ENCODE data around the gene CBX2.

CBX2 gene

DNA sequence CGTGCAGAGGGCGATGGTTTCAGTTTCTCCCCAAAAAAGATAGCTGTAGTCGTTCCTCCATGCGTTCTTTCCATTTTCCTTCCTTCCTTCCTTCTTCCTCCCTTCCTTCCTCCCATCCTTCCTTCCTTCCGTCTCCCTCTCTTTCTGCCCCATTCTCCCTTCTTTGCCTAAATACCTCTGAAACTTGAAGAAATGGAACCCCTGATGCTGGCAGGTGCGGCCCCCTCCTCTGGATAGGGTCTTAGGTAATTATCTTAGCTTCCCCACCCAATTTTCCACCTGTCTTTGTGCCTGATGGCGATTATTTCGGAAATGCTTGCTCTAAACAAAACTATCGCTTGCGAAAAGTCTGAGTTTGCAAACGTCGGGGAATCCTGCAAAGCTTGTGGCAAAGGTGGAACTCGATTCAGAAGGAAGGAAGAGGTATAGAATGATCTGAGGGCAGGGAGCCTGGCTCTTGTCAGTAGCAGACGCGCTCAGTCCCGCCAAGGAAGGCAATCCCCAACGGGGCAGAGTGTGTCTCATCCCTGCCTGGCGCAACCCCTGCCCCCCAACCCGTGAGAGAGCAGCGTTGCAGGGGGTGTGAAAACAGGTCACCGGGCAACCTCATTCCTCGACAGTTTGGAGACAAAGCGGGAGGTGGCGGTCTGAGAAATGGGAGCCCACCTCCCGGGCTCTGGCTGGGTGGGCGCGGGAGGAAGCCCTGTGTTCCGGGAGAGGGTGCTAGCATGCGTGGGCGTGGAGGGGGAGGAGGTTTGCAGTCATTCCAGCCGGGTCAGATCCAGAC lies 21.8 kb downstream of the CBX2 start:
- ATAC-seq: no peak
- TF ChIP-seq, protein P1, sequence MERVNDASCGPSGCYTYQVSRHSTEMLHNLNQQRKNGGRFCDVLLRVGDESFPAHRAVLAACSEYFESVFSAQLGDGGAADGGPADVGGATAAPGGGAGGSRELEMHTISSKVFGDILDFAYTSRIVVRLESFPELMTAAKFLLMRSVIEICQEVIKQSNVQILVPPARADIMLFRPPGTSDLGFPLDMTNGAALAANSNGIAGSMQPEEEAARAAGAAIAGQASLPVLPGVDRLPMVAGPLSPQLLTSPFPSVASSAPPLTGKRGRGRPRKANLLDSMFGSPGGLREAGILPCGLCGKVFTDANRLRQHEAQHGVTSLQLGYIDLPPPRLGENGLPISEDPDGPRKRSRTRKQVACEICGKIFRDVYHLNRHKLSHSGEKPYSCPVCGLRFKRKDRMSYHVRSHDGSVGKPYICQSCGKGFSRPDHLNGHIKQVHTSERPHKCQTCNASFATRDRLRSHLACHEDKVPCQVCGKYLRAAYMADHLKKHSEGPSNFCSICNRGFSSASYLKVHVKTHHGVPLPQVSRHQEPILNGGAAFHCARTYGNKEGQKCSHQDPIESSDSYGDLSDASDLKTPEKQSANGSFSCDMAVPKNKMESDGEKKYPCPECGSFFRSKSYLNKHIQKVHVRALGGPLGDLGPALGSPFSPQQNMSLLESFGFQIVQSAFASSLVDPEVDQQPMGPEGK (CRISPR knock-in tag; IDR thresholded peaks at IDR 0.05; ENCODE audit: borderline replicate concordance): no peak
- TF ChIP-seq, protein P2, sequence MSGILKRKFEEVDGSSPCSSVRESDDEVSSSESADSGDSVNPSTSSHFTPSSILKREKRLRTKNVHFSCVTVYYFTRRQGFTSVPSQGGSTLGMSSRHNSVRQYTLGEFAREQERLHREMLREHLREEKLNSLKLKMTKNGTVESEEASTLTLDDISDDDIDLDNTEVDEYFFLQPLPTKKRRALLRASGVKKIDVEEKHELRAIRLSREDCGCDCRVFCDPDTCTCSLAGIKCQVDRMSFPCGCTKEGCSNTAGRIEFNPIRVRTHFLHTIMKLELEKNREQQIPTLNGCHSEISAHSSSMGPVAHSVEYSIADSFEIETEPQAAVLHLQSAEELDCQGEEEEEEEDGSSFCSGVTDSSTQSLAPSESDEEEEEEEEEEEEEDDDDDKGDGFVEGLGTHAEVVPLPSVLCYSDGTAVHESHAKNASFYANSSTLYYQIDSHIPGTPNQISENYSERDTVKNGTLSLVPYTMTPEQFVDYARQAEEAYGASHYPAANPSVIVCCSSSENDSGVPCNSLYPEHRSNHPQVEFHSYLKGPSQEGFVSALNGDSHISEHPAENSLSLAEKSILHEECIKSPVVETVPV (CRISPR knock-in tag; IDR thresholded peaks at IDR 0.05): no peak
- TF ChIP-seq BACH2 (CRISPR knock-in tag; IDR thresholded peaks at IDR 0.05; ENCODE audit: borderline replicate concordance) (no peak), ESRRG (CRISPR knock-in tag; IDR thresholded peaks at IDR 0.05) (no peak), ZNF565 (CRISPR knock-in tag; conservative IDR thresholded peaks at IDR 0.05; ENCODE audit: low read depth) (no peak), ZNF70 (CRISPR knock-in tag; IDR thresholded peaks at IDR 0.05) (no peak), ZC3H10 (CRISPR knock-in tag; IDR thresholded peaks at IDR 0.05) (no peak), RARB (CRISPR knock-in tag; IDR thresholded peaks at IDR 0.05) (no peak), ZFP3 (CRISPR knock-in tag; IDR thresholded peaks at IDR 0.05) (no peak), SNAI2 (CRISPR knock-in tag; IDR thresholded peaks at IDR 0.05) (no peak), PPARA (CRISPR knock-in tag; IDR thresholded peaks at IDR 0.05; ENCODE audit: borderline replicate concordance) (no peak), TOX (CRISPR knock-in tag; IDR thresholded peaks at IDR 0.05; ENCODE audit: borderline replicate concordance) (no peak), TCF4 (CRISPR knock-in tag; IDR thresholded peaks at IDR 0.05; ENCODE audit: borderline replicate concordance) (no peak), OSR1 (CRISPR knock-in tag; IDR thresholded peaks at IDR 0.05) (no peak), ZFP30 (CRISPR knock-in tag; IDR thresholded peaks at IDR 0.05) (no peak)
- TF ChIP-seq, protein P3, sequence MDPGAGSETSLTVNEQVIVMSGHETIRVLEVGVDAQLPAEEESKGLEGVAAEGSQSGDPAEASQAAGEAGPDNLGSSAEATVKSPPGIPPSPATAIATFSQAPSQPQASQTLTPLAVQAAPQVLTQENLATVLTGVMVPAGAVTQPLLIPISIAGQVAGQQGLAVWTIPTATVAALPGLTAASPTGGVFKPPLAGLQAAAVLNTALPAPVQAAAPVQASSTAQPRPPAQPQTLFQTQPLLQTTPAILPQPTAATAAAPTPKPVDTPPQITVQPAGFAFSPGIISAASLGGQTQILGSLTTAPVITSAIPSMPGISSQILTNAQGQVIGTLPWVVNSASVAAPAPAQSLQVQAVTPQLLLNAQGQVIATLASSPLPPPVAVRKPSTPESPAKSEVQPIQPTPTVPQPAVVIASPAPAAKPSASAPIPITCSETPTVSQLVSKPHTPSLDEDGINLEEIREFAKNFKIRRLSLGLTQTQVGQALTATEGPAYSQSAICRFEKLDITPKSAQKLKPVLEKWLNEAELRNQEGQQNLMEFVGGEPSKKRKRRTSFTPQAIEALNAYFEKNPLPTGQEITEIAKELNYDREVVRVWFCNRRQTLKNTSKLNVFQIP (CRISPR knock-in tag; IDR thresholded peaks at IDR 0.05; ENCODE audit: borderline replicate concordance, low read depth): no peak

- ATAC-seq: no peak
Observed at GRCh38 chr17:79800325-79801155, 22.6 kb downstream of the CBX2 start.

More at GRCh38 chr17:79800325-79801155, 22.6 kb downstream of the CBX2 start:
- TF ChIP-seq CSDC2 (CRISPR knock-in tag; IDR thresholded peaks at IDR 0.05) (no peak), TSHZ2 (CRISPR knock-in tag; IDR thresholded peaks at IDR 0.05) (no peak), ZNF8 (CRISPR knock-in tag; IDR thresholded peaks at IDR 0.05) (no peak), ZFP3 (CRISPR knock-in tag; IDR thresholded peaks at IDR 0.05) (no peak), ZFP30 (CRISPR knock-in tag; IDR thresholded peaks at IDR 0.05) (no peak), BACH2 (CRISPR knock-in tag; IDR thresholded peaks at IDR 0.05; ENCODE audit: borderline replicate concordance) (no peak), TCF4 (CRISPR knock-in tag; IDR thresholded peaks at IDR 0.05; ENCODE audit: borderline replicate concordance) (no peak), ESRRG (CRISPR knock-in tag; IDR thresholded peaks at IDR 0.05) (no peak), ZNF565 (CRISPR knock-in tag; conservative IDR thresholded peaks at IDR 0.05; ENCODE audit: low read depth) (no peak), RARB (CRISPR knock-in tag; IDR thresholded peaks at IDR 0.05) (no peak)
- TF ChIP-seq, protein P1 (CRISPR knock-in tag; IDR thresholded peaks at IDR 0.05; ENCODE audit: borderline replicate concordance): no peak
